ENCODE results near the gene KCNK15.

DNA sequence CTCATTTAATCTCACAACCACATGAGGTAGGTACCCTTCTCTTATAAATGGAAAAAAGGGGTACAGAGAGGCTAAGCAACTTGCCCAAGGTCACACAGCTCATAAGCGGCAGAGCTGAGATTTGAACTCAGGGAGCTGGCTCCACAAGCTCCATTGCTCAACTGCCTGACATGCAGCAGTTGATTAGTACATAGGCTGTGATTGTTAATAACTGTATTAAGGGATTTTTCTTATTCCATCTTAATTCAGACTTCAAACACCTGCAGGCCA, 23.9 kb upstream of the KCNK15 start:
- TF ChIP-seq CTCF (IDR thresholded peaks at IDR 0.05) (no peak), EZH2 (IDR thresholded peaks at IDR 0.05; ENCODE audit: borderline replicate concordance, insufficient read depth, low read depth, low read length, poor library complexity, severe bottlenecking) (no peak)
